Kidney (tissue), 14 donors: Measurements from ENCODE around the gene FAM170B. TPM values are rescaled to one million over a fixed set of nuclear protein-coding genes. Genes with fewer than 3 reads are reported as not detected.
A peak's percentile ranks its signal among the peaks of the same experiment; 100 is the strongest.

Experiments
- DNase-seq, 5 donors: peaks; one replicate each; pipeline ENCODE4 v3.0.0-alpha.2; 2013 to 2020
- FAIRE-seq: peaks from 2 replicates; lab custom pipeline; 2012; peaks lifted over from hg19 to GRCh38; lab: Jason Lieb, UNC
- H3K27ac ChIP-seq, 2 donors: one replicate each; pipeline ENCODE4 v1.7.0; 2013; ENCODE audit warnings: low read depth in 2 of 2, low read length in 2 of 2, inconsistent platforms in 1 of 2
- H3K27me3 ChIP-seq: one replicate; pipeline ENCODE4 v1.7.1; 2013; ENCODE audit warnings: low read length, inconsistent platforms; ENCODE audit not compliant: control insufficient read depth, insufficient read depth
- H3K36me3 ChIP-seq, 3 donors: one replicate each; pipeline versions ENCODE4 v1.7.0 to v1.7.1; 2013; ENCODE audit warnings: low read length in 3 of 3, control low read depth in 1 of 3, inconsistent platforms in 1 of 3; ENCODE audit not compliant: insufficient read depth in 3 of 3, control insufficient read depth in 2 of 3
- H3K4me1 ChIP-seq, 3 donors: one replicate each; pipeline versions ENCODE4 v1.7.0 to v1.7.1; 2013; ENCODE audit warnings: low read length in 3 of 3, inconsistent platforms in 1 of 3, low read depth in 1 of 3; ENCODE audit not compliant: control insufficient read depth in 2 of 3, insufficient read depth in 2 of 3
- H3K4me3 ChIP-seq, 3 donors: one replicate each; pipeline versions ENCODE4 v1.7.0 to v1.8.1; 2013; ENCODE audit warnings: low read length in 3 of 3, control low read depth in 1 of 3, inconsistent platforms in 1 of 3
- H3K9ac ChIP-seq, 3 donors: one replicate each; pipeline versions ENCODE4 v1.7.0 to v1.7.1; 2013; ENCODE audit warnings: low read length in 3 of 3, control low read depth in 1 of 3, inconsistent platforms in 1 of 3
- H3K9me3 ChIP-seq, 3 donors: one replicate each; pipeline versions ENCODE4 v1.7.0 to v1.7.1; 2013; ENCODE audit warnings: low read length in 3 of 3, control low read depth in 1 of 3, inconsistent platforms in 1 of 3; ENCODE audit not compliant: control insufficient read depth in 2 of 3, insufficient read depth in 1 of 3
- intact Hi-C: fragments of 100-400 bp; cut with DNase I; formaldehyde crosslinking; loops from one replicate; pipeline ENCODE4 v1.11.1; 2022
- polyA plus RNA-seq: library from polyadenylated mRNA; stranded (reverse); fragments of 350-450 nt; fragmentation: Illumina TruSeq; extraction: RNeasy Lipid Tissue Mini Kit (QIAGEN cat#74804); gene quantifications from one replicate; pipeline ENCODE4 v1.2.3, GENCODE V29; 2014; ENCODE audit warnings: low read depth, low replicate concordance; ENCODE audit not compliant: insufficient read depth
- total RNA-seq: library from RNA; stranded (reverse); fragmentation: NEBNext Ultra II Directional; extraction: Animal tissue kit (Norgen Biotek cat#: 25700); gene quantifications from one replicate; pipeline ENCODE4 v1.2.1, GENCODE V29; 2021
- TF ChIP-seq, protein P1 (sequence below): IDR thresholded peaks from 3 replicates; pipeline ENCODE4 v1.5.1; 2012; ENCODE audit warnings: mild to moderate bottlenecking, moderate library complexity, borderline replicate concordance; ENCODE audit not compliant: insufficient read depth; ENCODE audit errors: extremely low read depth
- donor health status: control.
- donor health status: control.
- donor health status: control.
- donor health status: control.
- donor health status: control.
- donor health status: DM: yes; HTN: yes; CAD: no.
- donor health status: Normal renal cell carcinoma (clear cell type).

The FAM170B gene
- total and polyA plus RNA-seq, 2 donors from 2014 or later, result not detected

DNA sequence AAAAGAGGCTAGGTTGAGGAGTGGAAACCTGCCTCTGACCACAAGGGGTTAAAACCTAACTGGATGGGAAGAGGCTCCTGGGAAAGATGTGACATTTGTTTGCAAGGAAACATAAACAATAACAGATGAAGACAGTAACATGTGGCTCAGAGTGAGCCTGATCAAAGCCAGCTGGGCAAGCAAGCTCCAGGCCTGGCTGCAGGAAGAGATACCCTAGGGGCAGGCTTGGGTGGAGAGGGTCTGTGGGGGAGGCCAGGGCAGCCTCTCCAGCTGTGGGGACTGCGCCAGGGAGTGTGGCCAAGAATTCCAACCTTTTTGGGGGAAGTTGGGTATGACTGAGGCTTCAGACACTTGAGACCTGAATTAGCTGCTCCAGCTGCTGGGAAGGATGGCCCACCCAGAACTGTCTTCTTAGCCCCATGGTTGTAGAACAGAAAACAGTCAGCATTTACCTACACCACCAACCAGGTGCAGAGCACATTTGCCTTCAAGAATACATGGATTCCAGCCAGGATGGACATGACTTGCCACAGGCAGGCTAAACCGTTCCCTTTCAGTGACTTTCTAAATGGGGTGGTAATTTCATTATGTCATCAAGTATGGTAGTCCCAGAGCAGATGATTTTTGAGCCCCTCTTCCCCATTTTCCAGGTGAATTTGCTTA lies 10.4 kb upstream of the FAM170B start:
- H3K9ac ChIP-seq, result no peak overlapping the region
- intact Hi-C loops, result no loop called here
- no peak overlapping the region for H3K4me3 ChIP-seq
- DNase-seq (peak in 1 of 5 donors; percentile 41), FAIRE-seq (no peak)
- TF ChIP-seq, protein P1, sequence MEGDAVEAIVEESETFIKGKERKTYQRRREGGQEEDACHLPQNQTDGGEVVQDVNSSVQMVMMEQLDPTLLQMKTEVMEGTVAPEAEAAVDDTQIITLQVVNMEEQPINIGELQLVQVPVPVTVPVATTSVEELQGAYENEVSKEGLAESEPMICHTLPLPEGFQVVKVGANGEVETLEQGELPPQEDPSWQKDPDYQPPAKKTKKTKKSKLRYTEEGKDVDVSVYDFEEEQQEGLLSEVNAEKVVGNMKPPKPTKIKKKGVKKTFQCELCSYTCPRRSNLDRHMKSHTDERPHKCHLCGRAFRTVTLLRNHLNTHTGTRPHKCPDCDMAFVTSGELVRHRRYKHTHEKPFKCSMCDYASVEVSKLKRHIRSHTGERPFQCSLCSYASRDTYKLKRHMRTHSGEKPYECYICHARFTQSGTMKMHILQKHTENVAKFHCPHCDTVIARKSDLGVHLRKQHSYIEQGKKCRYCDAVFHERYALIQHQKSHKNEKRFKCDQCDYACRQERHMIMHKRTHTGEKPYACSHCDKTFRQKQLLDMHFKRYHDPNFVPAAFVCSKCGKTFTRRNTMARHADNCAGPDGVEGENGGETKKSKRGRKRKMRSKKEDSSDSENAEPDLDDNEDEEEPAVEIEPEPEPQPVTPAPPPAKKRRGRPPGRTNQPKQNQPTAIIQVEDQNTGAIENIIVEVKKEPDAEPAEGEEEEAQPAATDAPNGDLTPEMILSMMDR, result no peak
- no peak overlapping the region for H3K27ac ChIP-seq
- peaks cover 0 to 6% (median 0%) of the 10 kb centered on the region in 3 donors for H3K9me3 ChIP-seq
- H3K36me3 ChIP-seq, result no peaks in the 10 kb centered on the region
- peaks cover 0 to 2% (median 0%) of the 10 kb centered on the region in 3 donors for H3K4me1 ChIP-seq
- no peaks in the 10 kb centered on the region for H3K27me3 ChIP-seq

DNA sequence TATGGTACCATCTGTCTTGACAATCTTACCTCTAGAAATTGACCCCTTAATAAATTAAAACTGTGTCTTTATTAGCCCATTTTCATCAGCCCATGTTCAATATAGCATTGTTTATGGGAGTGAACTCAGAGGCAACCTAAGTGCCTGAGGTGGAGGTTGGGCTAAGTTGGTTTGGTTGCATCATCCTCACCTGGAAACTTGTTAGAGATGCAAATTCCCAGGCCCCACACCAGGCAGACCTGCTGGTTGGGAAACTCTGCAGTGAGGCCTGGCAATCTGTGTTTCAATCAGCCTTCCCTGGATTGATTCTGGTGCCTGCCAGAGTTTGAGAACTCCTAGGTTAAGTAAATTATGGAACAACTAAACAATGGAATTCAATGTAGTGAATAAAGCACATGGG lies 9.4 kb upstream of the FAM170B start:
- DNase-seq, result no peak
- no peaks in the 10 kb centered on the region for H3K27me3 ChIP-seq
- H3K27ac ChIP-seq, result no peak overlapping the region
- H3K36me3 ChIP-seq, result no peaks in the 10 kb centered on the region
- TF ChIP-seq, protein P1, result no peak
- H3K9me3 ChIP-seq, result peaks cover 0 to 6% (median 0%) of the 10 kb centered on the region in 3 donors
- intact Hi-C loops, result no loop called here
- FAIRE-seq, result no peak
- H3K4me1 ChIP-seq, result peaks cover 0 to 3% (median 0%) of the 10 kb centered on the region in 3 donors
- H3K9ac ChIP-seq, result no peak overlapping the region
- H3K4me3 ChIP-seq, result no peak overlapping the region

GRCh38 chr10:49141541-49142332 lies 7.9 kb upstream of the FAM170B start:
- no peak for FAIRE-seq
- intact Hi-C loops, result no loop called here
- TF ChIP-seq, protein P1, result no peak
- DNase-seq, result no peak
- Histone ChIP-seq H3K4me3 (no peak overlapping the region), H3K9me3 (no peaks in the 10 kb centered on the region), H3K36me3 (no peaks in the 10 kb centered on the region), H3K27ac (no peak overlapping the region), H3K4me1 (peaks cover 0 to 4% (median 0%) of the 10 kb centered on the region in 3 donors), H3K9ac (no peak overlapping the region), H3K27me3 (no peaks in the 10 kb centered on the region)
